Gastrocnemius medialis (tissue), 4 donors: ENCODE data around the gene ENOPH1.

Experiments
- POLR2A ChIP-seq, 2 donors: fragments of 450-650 bp; IDR thresholded peaks; one replicate each; pipeline ENCODE4 v1.6.1; 2017; ENCODE audit warnings: antibody characterized with exemption in 2 of 2, mild to moderate bottlenecking in 2 of 2, moderate library complexity in 2 of 2
- TF ChIP-seq, protein P1 (sequence below), 5 experiments: fragments of 450-650 bp in 3 of 5; fragments of 200-600 bp in 2 of 5; sonication (generic) in 2 of 5; IDR thresholded peaks in 4 of 5; conservative IDR thresholded peaks in 1 of 5; 1 replicate in 4 of 5; 2 replicates in 1 of 5; pipeline ENCODE4 v1.5.1; 2016 to 2019; ENCODE audit warnings: antibody characterized with exemption in 5 of 5, mild to moderate bottlenecking in 3 of 5, moderate library complexity in 3 of 5

- TF ChIP-seq, protein P1, sequence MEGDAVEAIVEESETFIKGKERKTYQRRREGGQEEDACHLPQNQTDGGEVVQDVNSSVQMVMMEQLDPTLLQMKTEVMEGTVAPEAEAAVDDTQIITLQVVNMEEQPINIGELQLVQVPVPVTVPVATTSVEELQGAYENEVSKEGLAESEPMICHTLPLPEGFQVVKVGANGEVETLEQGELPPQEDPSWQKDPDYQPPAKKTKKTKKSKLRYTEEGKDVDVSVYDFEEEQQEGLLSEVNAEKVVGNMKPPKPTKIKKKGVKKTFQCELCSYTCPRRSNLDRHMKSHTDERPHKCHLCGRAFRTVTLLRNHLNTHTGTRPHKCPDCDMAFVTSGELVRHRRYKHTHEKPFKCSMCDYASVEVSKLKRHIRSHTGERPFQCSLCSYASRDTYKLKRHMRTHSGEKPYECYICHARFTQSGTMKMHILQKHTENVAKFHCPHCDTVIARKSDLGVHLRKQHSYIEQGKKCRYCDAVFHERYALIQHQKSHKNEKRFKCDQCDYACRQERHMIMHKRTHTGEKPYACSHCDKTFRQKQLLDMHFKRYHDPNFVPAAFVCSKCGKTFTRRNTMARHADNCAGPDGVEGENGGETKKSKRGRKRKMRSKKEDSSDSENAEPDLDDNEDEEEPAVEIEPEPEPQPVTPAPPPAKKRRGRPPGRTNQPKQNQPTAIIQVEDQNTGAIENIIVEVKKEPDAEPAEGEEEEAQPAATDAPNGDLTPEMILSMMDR (IDR thresholded peaks at IDR 0.05 in 4 of 5, conservative IDR thresholded peaks at IDR 0.05 in 1 of 5) = no peak
- TF ChIP-seq POLR2A (IDR thresholded peaks at IDR 0.05) = no peak
These were observed 49.2 kb downstream of the ENOPH1 start for GRCh38 chr4:82479562-82479961.
